ENCODE results near the gene FREM1. TPM values are rescaled to one million over a fixed set of nuclear protein-coding genes. Genes with fewer than 3 reads are reported as not detected.
A peak's percentile ranks its signal among the peaks of the same experiment; 100 is the strongest.

FREM1 gene
- total RNA-seq, 2 donors from 2014 or later, result 8.6 to 21.0 TPM

DNA sequence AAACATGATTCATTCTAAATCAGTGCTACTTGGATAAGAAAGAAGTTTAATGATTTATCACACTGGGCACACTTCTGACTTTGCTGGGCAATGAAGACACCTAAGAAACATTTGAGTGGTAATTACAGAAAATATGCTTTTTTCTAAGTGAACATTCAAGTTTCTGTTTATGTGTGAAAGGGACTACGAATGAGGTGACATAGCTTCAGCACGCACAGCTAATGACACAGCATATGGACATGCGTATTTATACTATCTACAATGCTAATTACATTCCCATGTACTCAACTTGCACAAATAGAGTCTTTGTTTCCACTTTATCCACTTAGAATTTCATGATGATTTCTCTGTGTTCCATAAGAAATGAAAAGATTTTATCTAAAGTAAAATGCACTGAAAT lies 40.6 kb downstream of the FREM1 start:
- H3K9me3 Mint-ChIP-seq, result peaks cover 8% of the 10 kb centered on the region
- H3K36me3 ChIP-seq (ENCODE audit: control insufficient read depth, insufficient read depth, low read length), result no peaks in the 10 kb centered on the region
- H3K9ac ChIP-seq (ENCODE audit: extremely low read depth, low read length, poor library complexity, severe bottlenecking), result no peak overlapping the region
- TF ChIP-seq, protein P1, sequence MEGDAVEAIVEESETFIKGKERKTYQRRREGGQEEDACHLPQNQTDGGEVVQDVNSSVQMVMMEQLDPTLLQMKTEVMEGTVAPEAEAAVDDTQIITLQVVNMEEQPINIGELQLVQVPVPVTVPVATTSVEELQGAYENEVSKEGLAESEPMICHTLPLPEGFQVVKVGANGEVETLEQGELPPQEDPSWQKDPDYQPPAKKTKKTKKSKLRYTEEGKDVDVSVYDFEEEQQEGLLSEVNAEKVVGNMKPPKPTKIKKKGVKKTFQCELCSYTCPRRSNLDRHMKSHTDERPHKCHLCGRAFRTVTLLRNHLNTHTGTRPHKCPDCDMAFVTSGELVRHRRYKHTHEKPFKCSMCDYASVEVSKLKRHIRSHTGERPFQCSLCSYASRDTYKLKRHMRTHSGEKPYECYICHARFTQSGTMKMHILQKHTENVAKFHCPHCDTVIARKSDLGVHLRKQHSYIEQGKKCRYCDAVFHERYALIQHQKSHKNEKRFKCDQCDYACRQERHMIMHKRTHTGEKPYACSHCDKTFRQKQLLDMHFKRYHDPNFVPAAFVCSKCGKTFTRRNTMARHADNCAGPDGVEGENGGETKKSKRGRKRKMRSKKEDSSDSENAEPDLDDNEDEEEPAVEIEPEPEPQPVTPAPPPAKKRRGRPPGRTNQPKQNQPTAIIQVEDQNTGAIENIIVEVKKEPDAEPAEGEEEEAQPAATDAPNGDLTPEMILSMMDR (conservative IDR thresholded peaks at IDR 0.05), result no peak
- WGBS, 2 experiments (ENCODE audit: insufficient coverage in 1 of 2, insufficient read length in 1 of 2), result 100% methylated on average over 3 of the region's 3 CpGs; no CpG with 5 or more reads in 1 of the 2 experiments
- peaks cover 11% of the 10 kb centered on the region for H3K4me1 Mint-ChIP-seq
- H3K4me3 ChIP-seq (ENCODE audit: low read length), result no peak overlapping the region
- no peaks in the 10 kb centered on the region for H3K27me3 ChIP-seq (ENCODE audit: control insufficient read depth, insufficient read depth, low read length, poor library complexity, severe bottlenecking)
- no peak for DNase-seq
- no peaks in the 10 kb centered on the region for H3K9me3 ChIP-seq (ENCODE audit: control insufficient read depth, low read length)
- no peaks in the 10 kb centered on the region for H3K27me3 Mint-ChIP-seq (ENCODE audit: insufficient read depth)
- no peak overlapping the region for H3K27ac Mint-ChIP-seq
- peak overlapping the region; percentile 36 for H3K27ac ChIP-seq (ENCODE audit: low read depth, low read length)
- H3K4me3 Mint-ChIP-seq, result no peak overlapping the region
- peaks cover 3% of the 10 kb centered on the region for H3K4me1 ChIP-seq (ENCODE audit: control insufficient read depth, insufficient read depth, low read length)
- no peaks in the 10 kb centered on the region for H3K36me3 Mint-ChIP-seq (ENCODE audit: low read depth)

DNA sequence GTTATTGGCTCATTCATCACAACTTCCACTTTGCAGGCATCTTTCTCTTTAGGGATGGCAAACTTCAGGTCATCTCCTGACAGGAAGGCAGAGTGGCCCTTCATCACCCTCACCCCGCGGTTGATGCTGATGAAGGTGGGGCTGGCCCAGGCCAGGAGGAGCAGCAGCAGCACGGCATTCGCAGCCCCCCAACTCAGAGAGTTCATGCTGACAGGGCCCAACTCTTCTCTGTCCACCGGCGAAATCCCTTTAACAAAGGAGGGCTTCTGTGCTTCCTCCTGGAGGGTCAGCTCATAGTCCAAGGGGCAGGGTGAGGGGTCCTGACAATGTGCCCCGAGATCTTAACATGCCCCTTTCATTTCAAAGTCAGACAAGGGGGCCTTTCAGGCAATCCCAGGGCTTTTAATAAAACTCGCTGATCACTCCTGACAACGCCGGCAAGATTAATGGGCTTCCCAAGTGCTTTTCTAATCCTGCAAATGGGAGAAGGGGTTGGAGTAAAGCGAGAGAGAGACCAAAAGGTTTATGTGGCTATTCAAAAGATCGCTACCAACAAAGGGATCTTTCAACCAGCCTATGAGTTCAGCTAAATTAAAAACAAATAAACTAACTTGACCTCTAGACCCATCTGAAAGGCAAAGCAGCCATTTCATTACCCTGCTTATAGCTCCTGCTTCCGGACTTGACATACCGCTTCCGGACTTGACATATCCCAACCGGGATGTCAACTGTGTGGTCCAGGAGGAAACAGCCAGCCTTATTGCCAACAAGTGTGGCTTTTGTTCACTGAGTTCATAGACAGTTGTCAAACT lies 41.2 kb downstream of the FREM1 start:
- DNase-seq, result no peak
- H3K27ac ChIP-seq (ENCODE audit: low read depth, low read length), result peak overlapping the region; percentile 86
- peaks cover 7% of the 10 kb centered on the region for H3K9me3 Mint-ChIP-seq
- H3K4me1 Mint-ChIP-seq, result peaks cover 11% of the 10 kb centered on the region
- H3K4me1 ChIP-seq (ENCODE audit: control insufficient read depth, insufficient read depth, low read length), result peaks cover 3% of the 10 kb centered on the region
- TF ChIP-seq, protein P1 (conservative IDR thresholded peaks at IDR 0.05), result no peak
- no peak overlapping the region for H3K4me3 ChIP-seq (ENCODE audit: low read length)
- no peaks in the 10 kb centered on the region for H3K36me3 ChIP-seq (ENCODE audit: control insufficient read depth, insufficient read depth, low read length)
- H3K36me3 Mint-ChIP-seq (ENCODE audit: low read depth), result no peaks in the 10 kb centered on the region
- no peaks in the 10 kb centered on the region for H3K27me3 Mint-ChIP-seq (ENCODE audit: insufficient read depth)
- no peak overlapping the region for H3K9ac ChIP-seq (ENCODE audit: extremely low read depth, low read length, poor library complexity, severe bottlenecking)
- H3K27ac Mint-ChIP-seq, result no peak overlapping the region
- WGBS, 2 experiments (ENCODE audit: insufficient coverage in 1 of 2, insufficient read length in 1 of 2), result 68 to 90% methylated on average over 10 to 16 of the region's 16 CpGs
- H3K9me3 ChIP-seq (ENCODE audit: control insufficient read depth, low read length), result no peaks in the 10 kb centered on the region
- H3K4me3 Mint-ChIP-seq, result no peak overlapping the region
- no peaks in the 10 kb centered on the region for H3K27me3 ChIP-seq (ENCODE audit: control insufficient read depth, insufficient read depth, low read length, poor library complexity, severe bottlenecking)

DNA sequence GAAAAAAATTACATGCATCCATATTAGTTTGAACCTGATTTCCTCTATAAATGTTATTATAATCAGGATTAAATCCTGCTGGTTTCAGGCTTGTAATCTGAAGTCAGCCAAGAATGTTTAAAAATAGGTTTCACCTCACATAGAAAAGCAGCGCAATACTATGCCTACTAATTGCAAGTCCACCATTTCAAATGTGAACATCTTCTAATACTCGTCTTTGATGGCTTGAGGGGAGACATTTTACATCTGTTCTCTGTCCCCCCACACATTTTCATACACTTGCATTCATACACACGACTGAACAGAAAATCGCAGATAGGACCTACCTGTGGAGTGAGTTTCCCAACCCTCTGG lies 41.8 kb downstream of the FREM1 start:
- Histone ChIP-seq H3K36me3 (ENCODE audit: control insufficient read depth, insufficient read depth, low read length) (no peaks in the 10 kb centered on the region), H3K27me3 (ENCODE audit: control insufficient read depth, insufficient read depth, low read length, poor library complexity, severe bottlenecking) (no peaks in the 10 kb centered on the region), H3K9ac (ENCODE audit: extremely low read depth, low read length, poor library complexity, severe bottlenecking) (no peak overlapping the region), H3K4me1 (ENCODE audit: control insufficient read depth, insufficient read depth, low read length) (peaks cover 3% of the 10 kb centered on the region), H3K9me3 (ENCODE audit: control insufficient read depth, low read length) (no peaks in the 10 kb centered on the region), H3K27ac (ENCODE audit: low read depth, low read length) (peak overlapping the region; percentile 86), H3K4me3 (ENCODE audit: low read length) (no peak overlapping the region)
- WGBS, 2 experiments (ENCODE audit: insufficient coverage in 1 of 2, insufficient read length in 1 of 2), result 82 to 90% methylated on average over 4 of the region's 4 CpGs
- TF ChIP-seq, protein P1 (conservative IDR thresholded peaks at IDR 0.05), result no peak
- Mint-ChIP-seq H3K9me3 (peaks cover 5% of the 10 kb centered on the region), H3K36me3 (ENCODE audit: low read depth) (no peaks in the 10 kb centered on the region), H3K4me1 (peaks cover 11% of the 10 kb centered on the region), H3K4me3 (no peak overlapping the region), H3K27ac (no peak overlapping the region), H3K27me3 (ENCODE audit: insufficient read depth) (no peaks in the 10 kb centered on the region)
- DNase-seq, result no peak
